SK-N-DZ (cell line): Measurements from ENCODE around the gene MARCHF3. TPM values are rescaled to one million over a fixed set of nuclear protein-coding genes. Genes with fewer than 3 reads are reported as not detected.
A peak's percentile ranks its signal among the peaks of the same experiment; 100 is the strongest.
"Not testable (repeated sequence)": the region's sequence is repeated elsewhere in the genome, so short reads cannot be mapped to it uniquely, and the experiment has no call there.

Experiments used
- DNase-seq: peaks from one replicate; pipeline ENCODE4 v3.0.0-alpha.2; 2015; ENCODE audit warnings: low spot score
- polyA plus RNA-seq, 2 experiments: library from polyadenylated mRNA; depleted of rRNA; stranded (reverse); fragments of >200 nt; gene quantifications; 2 replicates each; pipeline ENCODE4 v1.2.3, GENCODE V29; 2014

The MARCHF3 gene
- polyA plus RNA-seq (2014; cell fraction: cytosol; rRNA removed), result 1.9 and 2.4 TPM in 2 replicates
- 1.2 and 4.3 TPM in 2 replicates for polyA plus RNA-seq (2014; cell fraction: nucleus; rRNA removed)

DNA sequence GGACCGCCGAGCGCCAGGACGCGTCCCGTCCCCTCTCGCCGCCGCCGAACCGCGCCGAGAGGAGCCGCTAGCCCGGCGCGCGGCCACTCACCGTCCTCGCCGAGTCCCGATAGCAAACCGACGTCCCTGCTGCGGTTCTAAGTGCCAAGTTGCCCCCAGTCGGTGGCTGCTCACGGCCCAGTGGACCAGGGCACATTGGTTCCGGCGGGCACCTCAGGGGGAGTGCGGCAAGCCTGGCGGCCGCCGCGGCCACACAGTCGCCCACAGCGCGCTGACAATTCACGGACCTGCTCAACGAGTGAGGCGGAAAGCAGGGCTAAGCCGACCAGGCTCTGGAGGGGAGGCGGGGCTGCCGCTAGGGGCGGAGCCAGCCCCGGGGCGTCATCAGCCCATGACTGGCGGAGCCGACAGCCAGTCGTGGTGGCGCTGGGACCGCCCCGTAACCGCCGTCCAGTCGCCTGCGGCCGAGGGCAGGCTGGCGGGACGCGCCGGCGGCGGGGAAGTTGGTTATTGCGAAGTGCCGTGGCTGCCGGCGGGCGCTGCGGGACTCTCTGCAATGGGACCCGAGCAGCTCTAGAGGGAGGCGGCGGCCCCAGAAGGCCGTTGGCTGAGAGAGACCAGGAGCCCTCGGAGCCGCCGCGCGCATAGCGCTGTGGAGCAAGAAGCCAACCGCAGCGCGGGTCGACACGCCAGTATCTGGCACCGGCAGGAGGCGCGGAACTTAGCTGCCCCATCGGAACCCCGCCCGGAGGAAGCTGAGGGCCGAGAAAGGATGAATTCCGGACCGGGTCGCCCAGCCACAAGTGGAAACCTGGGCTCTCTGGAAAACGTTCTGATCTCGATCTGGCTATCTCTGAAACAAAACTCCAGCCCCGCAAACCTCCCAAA lies at the start of gene MARCHF3:
Gene MARCHF3, minus strand, starts transcription at position 300 of the 888 bp plus-strand sequence. CDS start 112,387 bp downstream, outside the sequence.
- peak; percentile 94 for DNase-seq

- peak; percentile 38 for DNase-seq
Observed at GRCh38 chr5:127079994-127080491, 49.7 kb upstream of the MARCHF3 start.

DNA sequence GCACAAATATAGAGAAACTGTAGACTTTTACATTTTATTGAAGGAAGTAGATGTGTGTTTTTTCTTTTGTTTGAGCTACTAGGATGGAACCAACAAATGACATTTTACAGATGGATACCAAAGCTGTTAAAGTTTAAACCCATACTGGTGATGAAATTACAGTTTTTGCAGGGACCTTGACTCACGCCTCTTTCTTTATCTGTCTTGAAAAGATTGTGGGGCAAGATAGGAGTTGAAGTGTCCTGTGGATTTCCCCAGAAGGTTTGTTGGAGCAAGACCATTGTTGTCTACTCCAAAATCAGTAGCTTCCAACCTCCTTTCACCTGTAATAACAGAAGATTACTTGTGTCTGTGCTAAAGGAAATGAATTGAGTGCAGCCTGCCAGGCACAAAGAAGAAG lies 47.0 kb upstream of the MARCHF3 start:
- no peak for DNase-seq

GRCh38 chr5:127076315-127077129 lies 46.2 kb upstream of the MARCHF3 start:
- no peak for DNase-seq

- DNase-seq, result no peak
Observed at GRCh38 chr5:127074466-127074865, 44.1 kb upstream of the MARCHF3 start.

DNA sequence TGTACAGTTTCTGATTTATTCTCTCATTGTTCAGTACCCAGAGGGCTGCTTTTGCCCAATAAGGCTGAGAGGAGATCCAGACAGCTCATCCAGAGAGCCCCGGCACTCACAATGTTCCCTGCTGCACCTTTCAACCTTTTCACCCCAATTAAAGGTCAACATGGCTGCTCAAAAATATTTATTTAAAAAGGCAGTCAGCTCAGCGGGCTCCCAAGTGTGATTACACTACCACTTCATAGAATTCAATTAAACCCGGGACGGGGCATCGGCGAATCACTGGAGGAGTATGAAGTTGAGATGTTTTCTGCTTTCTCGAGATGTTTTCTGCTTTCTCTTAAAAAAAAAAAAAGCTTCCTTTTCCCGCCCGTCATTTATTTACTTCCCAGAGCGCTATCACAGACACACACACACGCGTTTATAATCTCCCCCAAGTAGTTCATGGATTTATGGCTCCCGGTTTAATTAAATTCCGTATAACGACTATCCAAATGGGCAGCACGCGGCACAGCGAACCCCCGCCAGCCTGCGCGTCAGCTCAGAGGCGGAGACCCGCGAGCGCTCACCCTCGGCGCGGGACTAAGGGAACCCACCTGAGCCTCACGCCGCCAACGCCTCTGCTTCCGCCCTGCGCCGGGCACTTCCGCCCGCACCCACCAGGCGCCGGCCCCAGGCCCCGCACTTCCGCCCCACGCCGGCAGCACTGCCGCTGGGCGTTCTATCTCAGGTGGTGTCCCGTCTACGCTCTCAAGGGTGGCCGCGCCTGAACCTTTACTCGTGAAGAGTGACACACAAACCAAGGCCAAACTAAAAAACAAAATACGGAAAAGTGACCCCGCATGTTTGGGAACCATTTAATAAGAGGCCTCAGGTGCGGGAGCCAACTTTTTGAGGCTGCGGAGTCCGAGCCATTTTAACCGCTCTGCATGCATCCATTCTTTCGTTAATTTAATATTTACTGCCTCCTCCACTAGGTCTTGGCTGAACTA lies 42.8 kb upstream of the MARCHF3 start, which contains the start of gene C5orf63:
Gene C5orf63, minus strand, starts transcription at position 642 of the 986 bp plus-strand sequence. CDS start 14,507 bp downstream, outside the sequence.
- peak; percentile 80 for DNase-seq

- no peak for DNase-seq
Observed at GRCh38 chr5:127070243-127070642, 39.9 kb upstream of the MARCHF3 start.

- DNase-seq, result no peak
Observed at GRCh38 chr5:127068493-127069214, 38.3 kb upstream of the MARCHF3 start.

DNA sequence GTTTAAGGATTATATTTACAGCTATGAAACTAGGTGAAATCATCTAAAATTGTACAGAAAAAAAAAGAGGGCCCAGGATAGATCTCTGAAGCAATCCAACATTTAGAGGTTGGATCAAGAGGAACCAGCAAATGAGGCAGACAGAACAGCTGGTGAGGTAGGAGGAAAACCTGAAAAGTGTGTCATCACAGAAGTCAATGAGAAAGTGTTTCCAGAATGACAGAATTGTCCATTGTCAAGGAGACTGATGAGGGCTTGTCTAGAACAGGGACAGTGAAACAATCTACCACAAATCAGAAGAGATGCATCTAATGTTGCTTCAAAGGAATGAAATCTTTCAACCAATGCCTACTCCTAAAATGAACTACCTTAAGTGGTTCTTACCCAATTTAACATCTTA lies 36.4 kb upstream of the MARCHF3 start:
- DNase-seq, result no peak

GRCh38 chr5:127064253-127064840 lies 34.0 kb upstream of the MARCHF3 start:
- DNase-seq, result no peak

DNA sequence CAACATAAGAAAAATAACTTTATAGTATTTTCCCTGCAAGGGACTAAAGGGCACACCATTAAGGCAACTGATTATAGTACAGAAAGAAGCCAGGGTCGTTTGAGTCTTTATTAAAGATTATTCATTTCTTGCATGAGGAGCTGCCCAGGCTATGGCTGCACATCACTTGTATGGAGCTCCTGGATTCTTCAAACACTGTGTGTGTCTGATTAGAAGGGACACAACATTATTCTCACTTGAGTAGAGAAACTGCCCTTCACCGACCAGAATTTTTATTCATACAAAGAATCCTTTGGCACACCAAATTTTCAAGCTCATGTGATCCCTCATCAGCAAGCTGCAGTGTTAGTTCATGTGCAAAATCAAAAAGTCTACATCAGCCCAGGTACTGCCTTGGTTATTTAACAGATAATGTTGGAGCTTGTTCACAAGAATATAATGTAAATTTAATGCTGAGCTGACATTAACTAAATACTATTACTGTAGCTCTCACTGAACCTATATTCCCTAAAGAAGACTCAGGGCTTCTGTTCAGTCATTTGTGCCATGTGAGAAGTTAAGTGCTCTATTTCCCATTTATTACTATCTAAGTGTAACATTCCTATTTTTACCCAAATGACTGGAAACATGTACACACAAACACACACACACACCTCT lies 33.0 kb upstream of the MARCHF3 start:
- no peak for DNase-seq

- no peak for DNase-seq
Observed at GRCh38 chr5:127061956-127062355, 31.6 kb upstream of the MARCHF3 start.

DNA sequence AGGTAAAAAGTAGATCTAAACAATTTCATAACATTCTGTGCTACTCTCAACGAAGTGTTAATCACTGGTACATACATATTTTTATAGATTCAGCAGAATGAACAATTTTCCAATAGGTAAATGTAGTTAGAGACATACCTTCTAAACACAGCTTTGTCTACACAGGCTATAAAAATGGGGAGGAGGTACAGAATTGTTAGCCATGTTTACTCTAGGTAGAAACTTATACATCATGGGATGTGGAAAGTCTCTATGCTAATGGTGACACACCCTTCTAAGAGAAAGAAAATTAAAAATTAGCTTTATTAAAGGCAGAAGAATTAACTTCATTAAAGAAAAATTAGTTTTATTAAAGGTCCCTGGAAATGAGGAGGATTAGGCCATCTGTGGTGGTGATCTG lies 31.2 kb upstream of the MARCHF3 start:
- DNase-seq, result no peak

- DNase-seq, result no peak
Observed at GRCh38 chr5:127060470-127060985, 30.2 kb upstream of the MARCHF3 start.

- no peak for DNase-seq
Observed at GRCh38 chr5:127056896-127057295, 26.5 kb upstream of the MARCHF3 start.

- DNase-seq, result no peak
Observed at GRCh38 chr5:127055880-127056653, 25.7 kb upstream of the MARCHF3 start.

DNA sequence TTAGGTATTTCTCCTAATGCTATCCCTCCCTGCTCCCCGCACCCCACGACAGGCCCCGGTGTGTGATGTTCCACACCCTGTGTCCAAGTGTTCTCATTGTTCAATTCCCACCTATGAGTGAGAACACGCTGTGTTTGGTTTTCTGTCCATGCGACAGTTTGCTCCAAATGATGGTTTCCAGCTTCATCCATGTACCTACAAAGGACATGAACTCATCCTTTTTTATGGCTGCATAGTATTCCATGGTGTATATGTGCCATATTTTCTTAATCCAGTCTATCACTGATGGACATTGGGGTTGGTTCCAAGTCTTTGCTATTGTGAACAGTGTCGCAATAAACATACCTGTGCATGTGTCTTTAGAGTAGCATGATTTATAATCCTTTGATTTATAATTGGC lies 23.2 kb upstream of the MARCHF3 start:
- DNase-seq, result not testable (repeated sequence)

DNA sequence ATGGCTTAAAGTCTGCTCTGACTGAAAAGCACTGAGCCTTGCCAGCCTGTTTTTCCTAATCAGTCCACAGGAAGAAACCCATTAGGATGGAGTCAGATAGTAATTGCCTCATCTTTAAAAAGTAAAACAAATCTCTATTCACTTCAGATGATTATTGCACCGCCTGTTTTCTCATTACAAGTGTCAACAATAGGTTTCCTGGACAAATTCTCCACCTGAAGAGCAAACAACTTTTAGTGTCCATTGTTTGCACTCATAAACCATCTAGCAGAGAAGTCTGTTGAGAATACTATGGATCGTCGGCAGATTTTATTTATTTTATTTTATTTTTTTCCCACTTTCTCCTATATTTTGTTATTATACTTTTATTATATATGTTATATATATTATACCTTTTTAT lies 22.7 kb upstream of the MARCHF3 start:
- no peak for DNase-seq
